ENCODE measurements around the gene IER3.
"Not testable (repeated sequence)": the region's sequence is repeated elsewhere in the genome, so short reads cannot be mapped to it uniquely, and the experiment has no call there.

Gene IER3

GRCh38 chr6:30723843-30724741 is 20.3 kb downstream of the IER3 start:
- not testable (repeated sequence) for DNase-seq (ENCODE audit: low read depth)

- not testable (repeated sequence) for DNase-seq (ENCODE audit: low read depth)
Observed at GRCh38 chr6:30723159-30723842, 21.0 kb downstream of the IER3 start.

DNA sequence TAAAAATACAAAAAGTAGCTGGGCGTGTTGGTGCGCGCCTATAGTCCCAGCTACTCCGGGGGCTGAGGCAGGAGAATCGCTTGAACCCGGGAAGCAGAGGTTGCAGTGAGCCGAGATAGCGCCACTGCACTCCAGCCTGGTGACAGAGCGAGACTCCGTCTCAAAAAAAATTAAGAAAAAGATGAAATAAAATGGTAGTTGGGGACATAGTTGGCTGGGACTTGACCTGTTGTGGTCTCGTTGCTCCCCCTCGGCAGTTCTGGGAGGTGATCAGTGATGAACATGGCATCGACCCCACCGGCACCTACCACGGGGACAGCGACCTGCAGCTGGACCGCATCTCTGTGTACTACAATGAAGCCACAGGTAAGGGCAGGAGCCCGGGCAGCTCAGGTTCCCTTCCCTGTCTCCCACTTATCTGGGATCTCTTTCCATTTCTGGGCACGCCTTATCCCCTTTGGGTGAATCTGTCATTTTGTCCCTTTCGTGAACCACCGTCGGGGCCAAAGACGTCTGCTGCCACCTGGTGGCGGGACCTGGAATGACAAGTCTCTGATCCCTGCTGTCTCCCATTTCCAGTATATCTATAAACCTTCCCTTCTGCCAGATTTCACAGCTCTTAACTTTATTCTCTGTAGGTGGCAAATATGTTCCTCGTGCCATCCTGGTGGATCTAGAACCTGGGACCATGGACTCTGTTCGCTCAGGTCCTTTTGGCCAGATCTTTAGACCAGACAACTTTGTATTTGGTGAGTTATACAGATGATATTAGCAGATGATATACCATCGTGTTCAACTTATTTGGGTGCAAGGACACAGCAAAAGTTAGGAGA is 21.9 kb downstream of the IER3 start:
- DNase-seq (ENCODE audit: low read depth): peak; percentile 74

GRCh38 chr6:30722025-30722279 is 22.4 kb downstream of the IER3 start:
- DNase-seq (ENCODE audit: low read depth): not testable (repeated sequence)

- DNase-seq (ENCODE audit: low read depth): peak; percentile 89
Observed at GRCh38 chr6:30721198-30722024, 22.9 kb downstream of the IER3 start.

- no peak for DNase-seq (ENCODE audit: low read depth)
Observed at GRCh38 chr6:30720738-30721197, 23.6 kb downstream of the IER3 start.

GRCh38 chr6:30719791-30720737 is 24.3 kb downstream of the IER3 start, which contains the start of gene TUBB:
TUBB (plus strand) TSS chr6:30720352; CDS start chr6:30720507, 155 bp downstream.
- peak; percentile 82 for DNase-seq (ENCODE audit: low read depth)

GRCh38 chr6:30719356-30719755 is 25.0 kb downstream of the IER3 start:
- DNase-seq (ENCODE audit: low read depth): no peak

DNA sequence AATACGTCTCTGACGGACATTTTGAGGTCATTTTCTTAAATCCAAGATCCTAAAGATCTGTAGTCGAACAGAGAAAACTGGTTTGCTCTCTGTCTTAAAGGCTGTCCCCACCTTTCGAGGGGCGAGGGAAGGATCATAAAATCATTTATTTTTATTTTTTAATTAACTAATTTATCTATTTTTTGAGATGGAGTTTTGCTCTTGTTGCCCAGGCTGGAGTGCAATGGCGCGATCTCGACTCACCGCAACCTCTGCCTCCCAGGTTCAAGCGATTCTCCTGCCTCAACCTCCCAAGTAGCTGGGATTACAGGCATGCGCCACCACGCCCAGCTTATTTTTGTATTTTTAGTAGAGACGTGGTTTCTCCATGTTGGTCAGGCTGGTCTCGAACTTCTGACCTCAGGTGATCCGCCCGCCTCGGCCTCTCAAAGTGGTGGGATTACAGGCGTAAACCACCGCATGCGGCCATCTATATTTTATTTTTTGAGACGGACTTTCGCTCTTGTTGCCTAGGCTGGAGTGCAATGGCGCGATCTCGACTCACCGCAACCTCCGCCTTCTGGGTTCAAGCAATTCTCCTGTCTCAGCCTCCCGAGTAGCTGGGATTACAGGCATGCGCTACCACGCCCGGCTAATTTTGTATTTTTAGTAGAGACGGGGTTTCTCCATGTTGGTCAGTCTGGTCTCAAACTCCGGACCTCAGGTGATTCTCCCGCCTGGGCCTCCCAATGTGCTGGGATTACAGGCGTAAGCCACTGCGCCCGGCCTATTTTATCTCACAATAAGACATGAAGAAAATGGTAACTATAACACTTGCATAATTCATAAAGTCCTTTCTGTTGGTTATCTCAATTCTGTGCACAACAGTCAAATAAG is 26.3 kb downstream of the IER3 start:
- DNase-seq (ENCODE audit: low read depth): not testable (repeated sequence)

GRCh38 chr6:30717129-30717844 is 27.1 kb downstream of the IER3 start, which contains the start of gene MDC1:
MDC1 (minus strand) TSS chr6:30717281; CDS start chr6:30715175, 2,106 bp downstream.
- DNase-seq (ENCODE audit: low read depth): peak; percentile 93

GRCh38 chr6:30716879-30717128 is 27.5 kb downstream of the IER3 start:
- no peak for DNase-seq (ENCODE audit: low read depth)

DNA sequence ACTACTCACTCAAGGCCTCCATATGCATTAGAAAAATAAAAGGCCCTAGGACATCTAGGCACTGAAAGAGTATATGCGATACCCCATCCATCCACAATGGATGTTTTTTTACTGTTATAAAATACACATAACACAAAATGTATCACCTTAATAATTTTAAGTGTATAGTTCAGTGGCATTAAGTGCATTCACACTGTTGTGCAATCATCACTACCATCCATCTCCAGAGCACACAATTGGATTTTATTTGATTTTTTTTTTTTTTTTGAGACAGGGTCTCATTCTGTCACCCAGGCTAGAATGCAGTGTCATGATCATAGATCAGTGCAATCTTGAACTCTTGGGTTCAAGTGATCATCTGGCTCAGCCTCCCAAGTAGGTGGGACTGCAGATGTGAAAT is 30.1 kb downstream of the IER3 start:
- no peak for DNase-seq (ENCODE audit: low read depth)

DNA sequence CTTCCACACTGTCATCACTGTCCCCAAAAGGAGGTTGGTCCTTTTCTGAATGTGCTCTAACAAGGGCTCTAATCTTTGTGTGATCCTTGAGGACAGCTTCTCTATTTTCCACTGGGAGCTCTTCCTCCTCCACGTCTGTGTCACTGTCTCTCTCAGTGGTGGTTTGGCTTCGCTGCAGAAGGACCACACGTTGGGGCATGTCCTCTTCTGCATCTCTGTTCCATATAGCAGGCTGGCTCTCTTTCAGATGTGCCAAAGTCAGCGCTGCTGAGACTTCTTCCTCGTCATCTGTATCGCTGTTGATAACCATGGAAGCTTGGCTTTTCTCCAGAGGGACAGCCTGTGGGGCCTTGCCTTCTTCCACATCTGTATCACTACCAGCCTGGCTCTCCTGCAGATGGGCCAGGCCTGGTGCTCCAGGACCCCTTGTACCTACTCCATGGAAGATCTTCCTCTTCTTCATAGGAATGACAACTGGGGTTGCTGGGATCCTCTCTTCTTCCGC is 31.9 kb downstream of the IER3 start:
- DNase-seq (ENCODE audit: low read depth): no peak

GRCh38 chr6:30711758-30712380 is 32.5 kb downstream of the IER3 start:
- DNase-seq (ENCODE audit: low read depth): no peak

DNA sequence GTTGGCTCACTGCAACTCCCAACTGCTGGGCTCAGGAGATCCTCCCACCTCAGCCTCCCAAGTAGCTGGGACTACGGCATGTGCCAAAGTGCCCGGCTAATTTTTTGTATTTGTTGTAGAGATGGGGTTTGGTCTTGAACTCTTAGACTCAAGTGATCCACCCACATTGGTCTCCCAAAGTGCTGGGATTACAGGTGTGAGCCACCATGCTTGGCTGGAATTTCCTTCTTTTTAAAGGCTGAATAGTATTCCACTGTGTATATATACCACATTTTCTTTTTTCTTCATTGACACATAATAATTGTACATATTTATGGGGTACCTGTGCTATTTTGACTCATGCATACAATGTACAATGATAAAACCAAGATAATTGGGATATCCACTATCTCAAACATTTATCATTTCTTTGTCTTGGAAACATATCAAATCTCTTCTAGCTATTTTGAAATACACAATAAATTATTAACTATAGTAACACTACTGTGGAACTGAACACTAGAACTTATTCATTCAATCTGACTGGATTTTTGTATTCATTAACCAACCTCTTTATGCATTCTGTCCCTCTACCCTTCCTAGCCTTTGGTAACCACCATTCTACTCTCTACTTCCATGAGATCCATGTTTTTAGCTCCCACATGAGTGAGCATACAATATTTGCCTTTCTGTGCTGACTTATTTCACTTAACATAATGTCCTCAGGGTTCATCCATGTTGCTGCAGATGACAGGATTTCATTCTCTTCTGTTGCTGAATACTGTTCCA is 35.1 kb downstream of the IER3 start:
- DNase-seq (ENCODE audit: low read depth): no peak

- DNase-seq (ENCODE audit: low read depth): no peak
Observed at GRCh38 chr6:30707281-30707850, 37.0 kb downstream of the IER3 start.

GRCh38 chr6:30705620-30706019 is 38.7 kb downstream of the IER3 start:
- DNase-seq (ENCODE audit: low read depth): no peak

All from stimulated activated CD8-positive, alpha-beta memory T cell treated with anti-CD3 and anti-CD28 coated beads, Interleukin-7, amount 100 ng/mL, for 24 hours (primary cell).